PFSK-1 (cell line): ENCODE results near the gene TCF4.

Source experiments
- FOXP2 ChIP-seq: optimal IDR thresholded peaks from 2 replicates; pipeline ENCODE3; 2011; ENCODE audit warnings: borderline replicate concordance, control low read depth, inconsistent platforms; ENCODE audit not compliant: insufficient read depth; ENCODE audit errors: extremely low read length, extremely low read depth
- POLR2AphosphoS5 ChIP-seq: IDR thresholded peaks from 2 replicates; pipeline ENCODE4 v1.6.1; 2012; ENCODE audit warnings: low read depth, mild to moderate bottlenecking, control low read depth, low read length, moderate library complexity
- REST ChIP-seq, 2 experiments: IDR thresholded peaks; 2 replicates each; pipeline versions ENCODE4 v1.6.1 to v1.8.0; 2011 to 2012; ENCODE audit warnings: low read depth in 2 of 2, low read length in 2 of 2, control low read depth in 1 of 2, inconsistent platforms in 1 of 2, mild to moderate bottlenecking in 1 of 2, moderate library complexity in 1 of 2; ENCODE audit not compliant: insufficient read depth in 1 of 2
- SIN3A ChIP-seq: IDR thresholded peaks from 2 replicates; pipeline ENCODE4 v1.6.1; 2012; ENCODE audit warnings: mild to moderate bottlenecking, low read length, moderate library complexity, borderline replicate concordance; ENCODE audit not compliant: insufficient read depth
- TAF1 ChIP-seq: IDR thresholded peaks from 2 replicates; pipeline ENCODE4 v1.6.1; 2012; ENCODE audit warnings: low read length, control low read depth, borderline replicate concordance; ENCODE audit not compliant: insufficient read depth

GRCh38 chr18:55300936-55301531 lies 287.0 kb downstream of the TCF4 start:
- no peak for TF ChIP-seq POLR2AphosphoS5
- no peak for TF ChIP-seq TAF1
- TF ChIP-seq REST (IDR thresholded peaks at IDR 0.05; ENCODE audit: insufficient read depth in 1 of 2, low read depth in 2 of 2, low read length in 2 of 2): no peak
- TF ChIP-seq SIN3A: no peak
- TF ChIP-seq FOXP2: no peak
